Nephron progenitor cell (in vitro differentiated cells): ENCODE measurements around the gene STK10.

Experiments
- DNase-seq: peaks from one replicate; pipeline ENCODE4 v3.0.0; 2021
- H3K27ac Mint-ChIP-seq: 2 replicates; pipeline ENCODE4 v1.8.0; 2021; ENCODE audit warnings: mild to moderate bottlenecking, moderate library complexity, mixed read lengths
- H3K27me3 Mint-ChIP-seq: 2 replicates; pipeline ENCODE4 v1.8.0; 2021; ENCODE audit warnings: mild to moderate bottlenecking, low read depth, mixed read lengths; ENCODE audit not compliant: poor library complexity
- H3K36me3 Mint-ChIP-seq: 2 replicates; pipeline ENCODE4 v1.8.0; 2021; ENCODE audit warnings: low read depth, mixed read lengths
- H3K4me1 Mint-ChIP-seq: 2 replicates; pipeline ENCODE4 v1.8.0; 2021; ENCODE audit warnings: mixed read lengths
- H3K4me3 Mint-ChIP-seq: 2 replicates; pipeline ENCODE4 v1.8.0; 2021; ENCODE audit warnings: mild to moderate bottlenecking, moderate library complexity, mixed read lengths
- H3K9me3 Mint-ChIP-seq: 2 replicates; pipeline ENCODE4 v1.8.0; 2021; ENCODE audit warnings: mild to moderate bottlenecking, moderate library complexity, mixed read lengths
- TF ChIP-seq, protein P1 (sequence below): fragments of 200-600 bp; sonication (generic); IDR thresholded peaks from 2 replicates; pipeline ENCODE4 v1.5.0; 2021; ENCODE audit warnings: antibody characterized with exemption

The STK10 gene

DNA sequence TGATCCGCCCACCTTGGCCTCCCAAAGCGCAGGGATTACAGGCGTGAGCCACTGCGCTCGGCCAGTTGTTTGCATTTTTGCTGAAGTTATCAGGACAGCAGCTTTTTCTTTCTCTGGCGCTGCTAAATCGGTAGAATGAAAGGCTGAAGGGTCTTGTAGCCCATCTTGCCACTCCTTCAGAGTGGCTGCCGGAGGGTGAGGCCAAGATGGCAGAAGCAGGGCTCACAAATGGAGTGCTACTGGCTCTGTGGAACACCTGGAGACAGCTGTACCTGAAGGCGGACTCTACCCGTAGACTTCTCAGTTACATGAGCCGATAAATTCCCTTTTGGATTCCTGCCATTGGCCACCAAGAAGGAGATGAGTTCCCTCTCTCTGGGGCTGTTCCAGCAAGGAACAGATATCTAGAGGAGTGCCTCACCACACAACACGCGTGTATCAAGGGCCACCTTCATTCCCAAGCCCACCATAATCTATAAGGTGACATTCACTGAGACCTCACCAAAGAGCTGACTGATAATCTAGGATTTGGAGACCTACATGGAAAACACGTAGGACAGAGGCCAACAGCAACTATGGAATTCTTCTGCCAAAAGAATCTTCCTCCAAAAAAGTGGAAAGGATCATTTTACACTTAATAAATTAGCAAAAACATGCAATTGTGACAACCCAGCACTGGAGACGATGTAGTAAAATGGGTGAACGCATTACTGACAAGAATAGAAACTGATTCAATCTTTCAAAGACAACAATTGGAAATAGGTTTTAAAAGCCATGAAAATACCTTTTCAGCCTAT is 21.8 kb downstream of the STK10 start:
- TF ChIP-seq, protein P1, sequence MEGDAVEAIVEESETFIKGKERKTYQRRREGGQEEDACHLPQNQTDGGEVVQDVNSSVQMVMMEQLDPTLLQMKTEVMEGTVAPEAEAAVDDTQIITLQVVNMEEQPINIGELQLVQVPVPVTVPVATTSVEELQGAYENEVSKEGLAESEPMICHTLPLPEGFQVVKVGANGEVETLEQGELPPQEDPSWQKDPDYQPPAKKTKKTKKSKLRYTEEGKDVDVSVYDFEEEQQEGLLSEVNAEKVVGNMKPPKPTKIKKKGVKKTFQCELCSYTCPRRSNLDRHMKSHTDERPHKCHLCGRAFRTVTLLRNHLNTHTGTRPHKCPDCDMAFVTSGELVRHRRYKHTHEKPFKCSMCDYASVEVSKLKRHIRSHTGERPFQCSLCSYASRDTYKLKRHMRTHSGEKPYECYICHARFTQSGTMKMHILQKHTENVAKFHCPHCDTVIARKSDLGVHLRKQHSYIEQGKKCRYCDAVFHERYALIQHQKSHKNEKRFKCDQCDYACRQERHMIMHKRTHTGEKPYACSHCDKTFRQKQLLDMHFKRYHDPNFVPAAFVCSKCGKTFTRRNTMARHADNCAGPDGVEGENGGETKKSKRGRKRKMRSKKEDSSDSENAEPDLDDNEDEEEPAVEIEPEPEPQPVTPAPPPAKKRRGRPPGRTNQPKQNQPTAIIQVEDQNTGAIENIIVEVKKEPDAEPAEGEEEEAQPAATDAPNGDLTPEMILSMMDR, result no peak
- no peaks in the 10 kb centered on the region for H3K9me3 Mint-ChIP-seq
- H3K4me1 Mint-ChIP-seq, result peaks cover 47% of the 10 kb centered on the region
- H3K4me3 Mint-ChIP-seq, result no peak overlapping the region
- no peak for DNase-seq
- H3K36me3 Mint-ChIP-seq, result no peaks in the 10 kb centered on the region
- H3K27ac Mint-ChIP-seq, result peak overlapping the region; percentile 25
- H3K27me3 Mint-ChIP-seq, result peaks cover 4% of the 10 kb centered on the region

DNA sequence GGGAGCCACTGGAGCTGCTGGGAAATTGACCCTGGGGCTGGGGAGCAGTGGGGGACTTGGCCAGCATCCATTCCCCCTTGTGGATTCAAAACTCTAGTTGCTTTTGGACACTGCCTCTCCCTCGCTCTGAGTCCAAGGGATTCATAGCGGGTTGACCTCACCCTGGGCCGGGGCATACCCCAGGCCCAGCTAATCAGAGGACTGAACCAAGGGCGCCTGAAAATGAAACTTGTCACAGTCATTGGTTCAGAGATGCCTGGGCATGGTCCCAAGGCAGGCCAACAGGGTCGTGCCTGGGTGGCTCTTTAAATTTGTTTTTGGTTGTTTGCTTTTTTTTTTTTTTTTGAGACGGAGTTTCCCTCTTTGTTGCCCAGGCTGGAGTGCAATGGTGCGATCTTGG is 22.6 kb downstream of the STK10 start:
- no peak for DNase-seq
- H3K4me1 Mint-ChIP-seq, result peaks cover 42% of the 10 kb centered on the region
- no peaks in the 10 kb centered on the region for H3K36me3 Mint-ChIP-seq
- TF ChIP-seq, protein P1, result no peak
- peaks cover 3% of the 10 kb centered on the region for H3K27me3 Mint-ChIP-seq
- H3K4me3 Mint-ChIP-seq, result no peak overlapping the region
- no peaks in the 10 kb centered on the region for H3K9me3 Mint-ChIP-seq
- H3K27ac Mint-ChIP-seq, result no peak overlapping the region

DNA sequence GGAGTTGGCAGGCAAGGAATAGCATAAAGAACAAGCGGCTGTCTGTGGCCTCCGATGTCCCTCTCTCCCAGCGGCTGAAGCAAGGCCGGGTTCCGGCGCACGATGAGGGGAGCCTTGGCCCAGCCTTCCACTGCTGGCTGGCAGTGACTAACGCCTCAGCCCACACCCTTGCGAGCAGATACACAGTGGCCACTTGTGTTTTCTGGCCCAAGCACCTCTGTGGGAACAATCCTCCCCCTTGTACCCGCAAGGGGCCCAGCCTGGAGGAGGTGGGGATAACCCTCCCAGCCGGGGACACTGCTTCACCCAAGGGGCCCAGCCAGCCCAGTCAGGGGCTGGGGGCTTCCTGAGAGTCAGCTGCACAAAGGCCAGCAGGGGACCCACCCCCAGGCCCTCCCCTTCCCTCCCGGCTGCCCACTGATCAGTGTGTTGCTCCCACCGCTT is 23.2 kb downstream of the STK10 start:
- no peaks in the 10 kb centered on the region for H3K9me3 Mint-ChIP-seq
- H3K36me3 Mint-ChIP-seq, result no peaks in the 10 kb centered on the region
- no peaks in the 10 kb centered on the region for H3K27me3 Mint-ChIP-seq
- H3K27ac Mint-ChIP-seq, result peak overlapping the region; percentile 89
- no peak for DNase-seq
- TF ChIP-seq, protein P1, result no peak
- H3K4me3 Mint-ChIP-seq, result no peak overlapping the region
- H3K4me1 Mint-ChIP-seq, result peaks cover 42% of the 10 kb centered on the region

- no peaks in the 10 kb centered on the region for H3K36me3 Mint-ChIP-seq
- DNase-seq, result no peak
- H3K27ac Mint-ChIP-seq, result peak overlapping the region; percentile 29
- H3K9me3 Mint-ChIP-seq, result no peaks in the 10 kb centered on the region
- peaks cover 29% of the 10 kb centered on the region for H3K4me1 Mint-ChIP-seq
- H3K4me3 Mint-ChIP-seq, result no peak overlapping the region
- H3K27me3 Mint-ChIP-seq, result no peaks in the 10 kb centered on the region
- TF ChIP-seq, protein P1, result no peak
Measured at GRCh38 chr5:172163346-172163745, 24.7 kb downstream of the STK10 start.

- TF ChIP-seq, protein P1, result no peak
- Mint-ChIP-seq H3K27ac (peak overlapping the region; percentile 29), H3K4me3 (no peak overlapping the region), H3K9me3 (no peaks in the 10 kb centered on the region), H3K27me3 (no peaks in the 10 kb centered on the region), H3K4me1 (peaks cover 25% of the 10 kb centered on the region), H3K36me3 (no peaks in the 10 kb centered on the region)
- DNase-seq, result no peak
Measured at GRCh38 chr5:172162987-172163343, 25.1 kb downstream of the STK10 start.
